ENCODE results near the gene CLPTM1L.
"Not testable (repeated sequence)": the region's sequence is repeated elsewhere in the genome, so short reads cannot be mapped to it uniquely, and the experiment has no call there.

CLPTM1L gene

DNA sequence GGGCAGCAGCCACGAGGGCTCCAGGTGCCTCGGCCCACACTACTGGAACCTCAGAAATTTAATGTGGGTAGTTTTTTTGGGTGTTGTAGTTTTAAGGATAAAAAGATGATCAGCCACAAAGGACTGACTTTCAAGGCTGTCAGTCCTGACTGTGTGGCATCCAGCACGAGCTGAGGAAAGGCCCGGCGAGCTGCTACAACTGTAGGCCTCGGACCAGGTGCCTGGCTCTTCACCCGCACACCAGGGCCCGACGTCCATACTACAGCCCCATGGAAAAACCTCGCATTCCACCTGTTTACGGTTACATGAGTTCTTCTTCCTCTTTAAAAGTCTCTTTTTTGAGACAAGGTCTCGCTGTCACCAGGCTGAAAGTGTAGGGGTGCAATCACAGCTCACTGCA is 2.6 kb downstream of the CLPTM1L start:
- no peak for TF ChIP-seq ZFX (IDR thresholded peaks at IDR 0.05)
- TF ChIP-seq, protein P1, sequence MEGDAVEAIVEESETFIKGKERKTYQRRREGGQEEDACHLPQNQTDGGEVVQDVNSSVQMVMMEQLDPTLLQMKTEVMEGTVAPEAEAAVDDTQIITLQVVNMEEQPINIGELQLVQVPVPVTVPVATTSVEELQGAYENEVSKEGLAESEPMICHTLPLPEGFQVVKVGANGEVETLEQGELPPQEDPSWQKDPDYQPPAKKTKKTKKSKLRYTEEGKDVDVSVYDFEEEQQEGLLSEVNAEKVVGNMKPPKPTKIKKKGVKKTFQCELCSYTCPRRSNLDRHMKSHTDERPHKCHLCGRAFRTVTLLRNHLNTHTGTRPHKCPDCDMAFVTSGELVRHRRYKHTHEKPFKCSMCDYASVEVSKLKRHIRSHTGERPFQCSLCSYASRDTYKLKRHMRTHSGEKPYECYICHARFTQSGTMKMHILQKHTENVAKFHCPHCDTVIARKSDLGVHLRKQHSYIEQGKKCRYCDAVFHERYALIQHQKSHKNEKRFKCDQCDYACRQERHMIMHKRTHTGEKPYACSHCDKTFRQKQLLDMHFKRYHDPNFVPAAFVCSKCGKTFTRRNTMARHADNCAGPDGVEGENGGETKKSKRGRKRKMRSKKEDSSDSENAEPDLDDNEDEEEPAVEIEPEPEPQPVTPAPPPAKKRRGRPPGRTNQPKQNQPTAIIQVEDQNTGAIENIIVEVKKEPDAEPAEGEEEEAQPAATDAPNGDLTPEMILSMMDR (conservative IDR thresholded peaks at IDR 0.05) = no peak
- no peak overlapping the region for H3K27ac ChIP-seq

DNA sequence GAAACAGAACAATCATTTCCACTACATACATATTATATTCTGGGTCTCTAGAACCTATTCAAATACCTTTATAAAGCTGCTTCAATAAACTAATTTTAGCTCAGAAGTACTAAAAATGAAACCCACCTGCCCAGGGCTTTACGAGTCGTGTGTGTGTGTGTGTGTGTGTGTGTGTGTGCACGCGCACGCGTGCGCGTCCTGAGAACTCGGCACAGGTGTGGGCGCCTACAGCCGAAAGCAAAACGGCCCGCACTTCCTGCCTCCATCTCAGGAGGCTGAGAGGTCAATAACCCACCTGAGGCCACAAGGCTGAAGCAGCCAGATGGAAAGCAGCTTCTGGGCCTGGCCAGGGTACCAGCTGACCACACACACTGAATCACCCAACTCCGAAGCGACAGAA is 3.0 kb downstream of the CLPTM1L start:
- no peak overlapping the region for H3K27ac ChIP-seq
- TF ChIP-seq, protein P1 (conservative IDR thresholded peaks at IDR 0.05) = no peak
- no peak for TF ChIP-seq ZFX (IDR thresholded peaks at IDR 0.05)

DNA sequence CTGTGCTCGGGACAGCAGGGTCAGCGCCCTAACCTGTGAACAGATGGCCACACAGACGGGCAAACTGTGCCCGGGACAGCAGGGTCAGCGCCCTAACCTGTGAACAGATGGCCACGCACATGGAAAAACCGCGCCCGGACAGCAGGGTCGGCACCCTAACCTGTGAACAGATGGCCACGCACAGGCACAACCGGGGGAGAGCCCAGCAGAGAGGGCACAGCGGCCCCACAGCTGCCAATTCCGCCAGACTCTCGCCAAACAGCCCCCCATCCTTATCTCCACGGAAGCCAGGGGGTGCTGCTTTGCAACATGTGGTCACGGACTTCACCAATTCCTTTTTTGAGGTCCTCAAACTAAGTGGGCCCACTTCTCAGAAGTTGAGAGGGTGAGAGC is 5.1 kb downstream of the CLPTM1L start:
- not testable (repeated sequence) for H3K27ac ChIP-seq

DNA sequence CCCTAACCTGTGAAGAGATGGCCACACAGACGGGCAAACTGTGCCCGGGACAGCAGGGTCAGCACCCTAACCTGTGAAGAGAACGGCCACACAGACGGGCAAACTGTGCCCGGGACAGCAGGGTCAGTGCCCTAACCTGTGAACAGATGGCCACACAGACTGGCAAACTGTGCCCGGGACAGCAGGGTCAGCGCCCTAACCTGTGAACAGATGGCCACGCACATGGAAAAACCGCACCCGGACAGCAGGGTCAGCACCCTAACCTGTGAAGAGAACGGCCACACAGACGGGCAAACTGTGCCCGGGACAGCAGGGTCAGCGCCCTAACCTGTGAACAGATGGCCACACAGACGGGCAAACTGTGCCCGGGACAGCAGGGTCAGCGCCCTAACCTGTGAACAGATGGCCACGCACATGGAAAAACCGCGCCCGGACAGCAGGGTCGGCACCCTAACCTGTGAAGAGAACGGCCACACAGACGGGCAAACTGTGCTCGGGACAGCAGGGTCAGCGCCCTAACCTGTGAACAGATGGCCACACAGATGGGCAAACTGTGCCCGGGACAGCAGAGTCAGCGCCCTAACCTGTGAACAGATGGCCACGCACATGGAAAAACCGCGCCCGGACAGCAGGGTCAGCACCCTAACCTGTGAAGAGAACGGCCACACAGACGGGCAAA is 5.6 kb downstream of the CLPTM1L start:
- H3K27ac ChIP-seq = not testable (repeated sequence)

DNA sequence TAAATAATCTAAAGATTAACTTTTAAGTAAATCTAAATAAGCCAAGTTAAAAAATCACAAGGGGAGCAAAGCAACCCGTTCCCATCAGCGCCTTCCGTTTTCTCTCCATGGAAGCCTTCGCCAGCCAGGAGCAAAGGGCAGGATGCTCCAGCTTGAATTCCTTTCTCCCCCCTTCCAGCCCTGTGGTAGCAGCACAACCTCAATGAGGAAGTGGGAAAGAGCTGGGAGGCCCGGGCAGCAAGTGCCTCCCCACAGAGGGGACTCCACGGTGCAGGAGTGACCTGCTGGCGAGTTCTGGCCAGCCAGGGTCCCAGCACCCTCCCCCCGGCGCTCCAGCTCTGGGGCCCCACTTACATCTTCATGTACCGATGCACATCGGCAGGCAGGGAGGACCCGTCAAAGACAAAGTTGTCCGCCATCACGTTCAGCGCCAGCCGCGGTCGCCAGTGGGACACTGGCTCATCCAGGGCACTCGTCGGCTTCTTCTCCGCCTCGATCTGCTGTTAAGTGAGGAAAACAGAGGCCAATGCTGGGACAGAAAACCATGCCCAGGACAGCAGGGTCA is 6.3 kb downstream of the CLPTM1L start:
- H3K27ac ChIP-seq = no peak overlapping the region
- TF ChIP-seq, protein P1 (conservative IDR thresholded peaks at IDR 0.05) = no peak
- no peak for TF ChIP-seq ZFX (IDR thresholded peaks at IDR 0.05)

DNA sequence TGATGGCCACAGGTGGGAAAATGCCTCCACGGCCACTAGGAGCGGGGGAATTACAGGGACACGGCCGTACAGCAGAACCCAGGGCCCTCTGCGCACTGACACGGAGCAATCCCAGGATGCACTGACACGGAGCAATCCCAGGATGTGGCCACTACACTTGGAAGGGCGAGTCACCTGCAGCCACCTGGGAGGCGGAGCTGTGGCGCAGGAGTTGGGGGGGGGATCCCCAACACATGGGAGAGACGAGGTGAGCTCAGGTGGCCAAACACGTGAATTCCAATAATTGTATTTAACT is 6.8 kb downstream of the CLPTM1L start:
- TF ChIP-seq ZFX (IDR thresholded peaks at IDR 0.05) = no peak
- TF ChIP-seq, protein P1 (conservative IDR thresholded peaks at IDR 0.05) = no peak
- no peak overlapping the region for H3K27ac ChIP-seq

DNA sequence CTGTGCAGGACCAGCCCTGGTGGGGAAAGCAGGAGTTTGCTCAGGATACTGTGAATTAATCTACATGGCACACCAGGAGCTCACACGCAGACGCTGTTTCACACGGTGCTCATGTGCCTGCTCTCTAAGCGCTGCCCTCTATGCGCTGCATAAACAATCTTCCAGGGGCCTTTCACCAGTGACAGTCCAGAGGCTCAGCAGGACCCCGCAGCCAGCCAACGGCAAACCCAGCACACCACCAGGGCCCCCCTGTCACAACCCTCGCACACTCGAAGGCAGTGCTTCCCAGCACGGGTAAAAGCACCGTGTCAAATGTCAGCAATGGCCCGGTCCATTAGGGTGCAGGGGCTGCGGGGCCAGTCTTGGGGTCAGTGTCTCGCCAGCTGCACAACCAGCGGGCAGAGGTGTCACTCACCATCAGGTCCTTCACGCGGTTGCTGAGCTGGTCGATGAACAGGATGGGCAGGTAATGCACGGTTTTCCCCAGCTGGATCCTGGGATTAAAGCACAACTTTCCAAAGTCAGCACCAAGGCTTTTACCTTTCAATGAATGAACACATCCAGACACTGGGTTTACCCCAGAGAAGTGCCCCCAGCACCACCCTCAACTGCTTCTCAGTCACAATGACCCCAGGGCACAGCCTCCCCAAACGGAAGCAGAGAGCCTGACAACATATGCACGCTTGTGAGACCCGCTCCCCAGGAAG is 7.3 kb downstream of the CLPTM1L start:
- TF ChIP-seq, protein P1 (conservative IDR thresholded peaks at IDR 0.05) = no peak
- TF ChIP-seq ZFX (IDR thresholded peaks at IDR 0.05) = no peak
- no peak overlapping the region for H3K27ac ChIP-seq

DNA sequence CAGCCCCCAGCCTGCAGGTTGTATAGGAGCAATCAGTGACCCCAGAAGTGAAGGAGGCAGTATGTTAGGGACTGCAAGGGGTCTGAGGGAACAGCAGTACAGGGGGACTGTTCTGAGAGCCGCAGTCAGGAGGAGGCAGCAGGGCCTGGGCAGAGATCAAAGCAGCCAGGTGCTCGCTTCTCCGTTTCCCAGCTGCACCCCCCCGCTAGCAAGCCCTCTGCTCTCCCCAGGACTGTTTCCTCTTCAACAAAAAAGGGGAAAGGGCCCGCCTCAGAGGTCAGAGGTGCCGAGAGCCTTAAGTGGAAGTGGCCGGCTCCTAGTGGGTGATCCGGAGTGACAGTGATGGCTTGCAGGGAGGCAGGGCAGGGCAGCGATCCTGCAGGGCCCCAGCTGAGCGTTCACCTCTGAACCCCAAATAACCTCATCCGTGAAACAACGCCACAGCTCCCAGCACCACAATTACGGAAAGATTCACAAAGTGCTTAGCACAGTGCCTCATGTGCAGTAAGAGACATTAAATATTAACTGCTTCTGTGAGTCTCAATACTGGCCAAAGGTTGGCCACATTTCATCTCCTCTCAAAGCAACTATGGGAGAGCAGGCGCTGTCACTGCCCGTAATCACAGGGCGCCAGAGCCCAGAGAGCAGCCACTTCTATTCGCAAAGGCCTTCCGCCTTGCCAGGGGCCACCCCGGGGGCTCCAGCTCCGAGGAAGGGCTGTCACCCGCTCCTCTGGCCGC is 8.0 kb downstream of the CLPTM1L start:
- TF ChIP-seq, protein P1 (conservative IDR thresholded peaks at IDR 0.05) = no peak
- TF ChIP-seq ZFX (IDR thresholded peaks at IDR 0.05) = no peak
- H3K27ac ChIP-seq = no peak overlapping the region

Data from C4-2B (cell line).